HCT116 (cell line): Measurements from ENCODE around the gene CSF1R. TPM values are rescaled to one million over a fixed set of nuclear protein-coding genes. Genes with fewer than 3 reads are reported as not detected.

Experiments used
- ATAC-seq: fragments of 200-7000 bp; cut with Tn5 transposase; 2 replicates; pipeline ENCODE4 v1.9.1; 2020; ENCODE audit warnings: mild to moderate bottlenecking, moderate library complexity
- BruUV-seq: library from RNA; stranded (reverse); fragments of 400-500 nt; replicated peaks from 2 replicates; lab custom pipeline; 2021; lab: Mats Ljungman, UMichigan
- CTCF ChIA-PET: fragments of 300-600 bp; sonication (Branson Sonifier 250); formaldehyde crosslinking; loops from one replicate; lab custom pipeline; 2021; ENCODE audit warnings: antibody characterized with exemption; lab: Charles Lee
- POLR2A ChIA-PET: fragments of 300-600, 350-600 bp; sonication (Branson Sonifier 250); formaldehyde crosslinking; loops from one replicate; lab custom pipeline; 2021; ENCODE audit warnings: antibody characterized with exemption; lab: Charles Lee
- RAD21 ChIA-PET, 2 experiments: fragments of 300-600 bp; sonication (Branson Sonifier 250); formaldehyde crosslinking; loops; one replicate each; lab custom pipeline; 2023; ENCODE audit warnings: low total read pairs in 2 of 2; ENCODE audit not compliant: uncharacterized antibody in 2 of 2, unreplicated experiment in 2 of 2, low non-redundant PET in 1 of 2; lab: Charles Lee
- DNase-seq: peaks from one replicate; pipeline ENCODE4 v3.0.0-alpha.2; 2010; ENCODE audit warnings: low read depth, low spot score
- H2AFZ ChIP-seq: fragments of 200-600 bp; shearing (Covaris generic), sonication (generic); 2 replicates; pipeline ENCODE4 v1.6.1; 2017; ENCODE audit warnings: low read depth, mixed run types, mixed read lengths, antibody characterized with exemption, low read length; ENCODE audit not compliant: poor library complexity, severe bottlenecking
- H3K27ac ChIP-seq: 2 replicates; pipeline ENCODE4 v1.5.1; 2012; ENCODE audit warnings: low read depth, low read length
- H3K27me3 ChIP-seq: fragments of 200-600 bp; sonication (generic); 2 replicates; pipeline ENCODE4 v1.6.1; 2016; ENCODE audit warnings: mixed run types, low read length, mixed read lengths; ENCODE audit not compliant: insufficient read depth
- H3K36me3 ChIP-seq, 2 experiments: fragments of 200-500 bp in 1 of 2; fragments of 200-600 bp in 1 of 2; sonication (Bioruptor generic) in 1 of 2; sonication (generic) in 1 of 2; 2 replicates each; pipeline versions ENCODE4 v1.5.1 to v1.6.1; 2014 to 2016; ENCODE audit warnings: low read length in 2 of 2, inconsistent platforms in 1 of 2, mixed read lengths in 1 of 2, mixed run types in 1 of 2; ENCODE audit not compliant: insufficient read depth in 2 of 2, control insufficient read depth in 1 of 2
- H3K4me1 ChIP-seq, 2 experiments: fragments of 200-600 bp in 1 of 2; sonication (generic) in 1 of 2; 2 replicates each; pipeline versions ENCODE4 v1.5.1 to v1.6.1; 2012 to 2017; ENCODE audit warnings: low read length in 2 of 2, inconsistent platforms in 1 of 2, mild to moderate bottlenecking in 1 of 2, mixed read lengths in 1 of 2, mixed run types in 1 of 2, moderate library complexity in 1 of 2; ENCODE audit not compliant: insufficient read depth in 2 of 2, control insufficient read depth in 1 of 2
- H3K4me2 ChIP-seq: fragments of 200-600 bp; sonication (generic); 2 replicates; pipeline ENCODE4 v1.6.1; 2017; ENCODE audit warnings: mixed run types, low read length, mixed read lengths
- H3K4me3 ChIP-seq, 2 experiments: fragments of 200-600 bp in 1 of 2; sonication (generic) in 1 of 2; replicated peaks in 1 of 2; 2 replicates each; pipeline ENCODE4 v1.5.1; 2011 to 2016; ENCODE audit warnings: low read length in 2 of 2, control low read depth in 1 of 2, low read depth in 1 of 2, mild to moderate bottlenecking in 1 of 2, mixed read lengths in 1 of 2, mixed run types in 1 of 2
- H3K79me2 ChIP-seq: fragments of 200-600 bp; sonication (generic); 2 replicates; pipeline ENCODE4 v1.6.1; 2017; ENCODE audit warnings: mild to moderate bottlenecking, mixed run types, low read length, moderate library complexity, mixed read lengths; ENCODE audit not compliant: insufficient read depth
- H3K9ac ChIP-seq: fragments of 200-600 bp; sonication (generic); 2 replicates; pipeline ENCODE4 v1.6.1; 2016; ENCODE audit warnings: low read length, mixed read lengths
- H3K9me2 ChIP-seq: fragments of 200-600 bp; sonication (generic), shearing (Covaris generic); 2 replicates; pipeline ENCODE4 v1.6.1; 2017; ENCODE audit warnings: mixed run types, mild to moderate bottlenecking, moderate library complexity; ENCODE audit not compliant: insufficient read depth
- H3K9me3 ChIP-seq, 2 experiments: fragments of 200-500 bp in 1 of 2; fragments of 200-600 bp in 1 of 2; sonication (Bioruptor generic) in 1 of 2; sonication (generic) in 1 of 2; 2 replicates each; pipeline ENCODE4 v1.6.1; 2014 to 2017; ENCODE audit warnings: low read length in 2 of 2, mixed read lengths in 2 of 2, inconsistent platforms in 1 of 2, low read depth in 1 of 2, mild to moderate bottlenecking in 1 of 2, mixed run types in 1 of 2, moderate library complexity in 1 of 2; ENCODE audit not compliant: control insufficient read depth in 1 of 2, insufficient read depth in 1 of 2
- H4K20me1 ChIP-seq: fragments of 200-600 bp; sonication (generic), shearing (Covaris generic); 2 replicates; pipeline ENCODE4 v1.6.1; 2017; ENCODE audit warnings: mixed run types, mild to moderate bottlenecking, moderate library complexity; ENCODE audit not compliant: insufficient read depth
- ATF3 ChIP-seq: IDR thresholded peaks from 2 replicates; pipeline ENCODE4 v1.6.1; 2012
- CBX3 ChIP-seq: IDR thresholded peaks from 2 replicates; pipeline ENCODE4 v1.6.1; 2012; ENCODE audit warnings: low read depth
- CEBPB ChIP-seq: IDR thresholded peaks from 2 replicates; pipeline ENCODE4 v1.6.1; 2012; ENCODE audit warnings: low read depth
- EGR1 ChIP-seq: IDR thresholded peaks from 2 replicates; pipeline ENCODE4 v1.6.1; 2012; ENCODE audit warnings: low read depth
- ELF1 ChIP-seq: IDR thresholded peaks from 2 replicates; pipeline ENCODE4 v1.6.1; 2012; ENCODE audit warnings: low read depth, borderline replicate concordance
- EZH2phosphoT487 ChIP-seq: fragments of 200-600 bp; IDR thresholded peaks from 2 replicates; pipeline ENCODE4 v1.6.1; 2018; ENCODE audit warnings: antibody characterized with exemption, borderline replicate concordance
- FOSL1 ChIP-seq: IDR thresholded peaks from 2 replicates; pipeline ENCODE4 v1.6.1; 2012; ENCODE audit warnings: low read depth
- MAX ChIP-seq: IDR thresholded peaks from 2 replicates; pipeline ENCODE4 v1.6.1; 2012
- POLR2A ChIP-seq: IDR thresholded peaks from 2 replicates; pipeline ENCODE4 v1.7.0; 2011; ENCODE audit warnings: borderline replicate concordance; ENCODE audit not compliant: insufficient read depth, insufficient read length; ENCODE audit errors: extremely low read depth
- POLR2AphosphoS5 ChIP-seq: IDR thresholded peaks from 2 replicates; pipeline ENCODE4 v1.6.1; 2011; ENCODE audit warnings: mild to moderate bottlenecking, low read depth, low read length, moderate library complexity
- RAD21 ChIP-seq: IDR thresholded peaks from 2 replicates; pipeline ENCODE4 v1.6.1; 2012; ENCODE audit warnings: low read depth, mild to moderate bottlenecking
- SIN3A ChIP-seq: IDR thresholded peaks from 2 replicates; pipeline ENCODE4 v1.6.1; 2012; ENCODE audit warnings: low read depth
- SP1 ChIP-seq: IDR thresholded peaks from 2 replicates; pipeline ENCODE4 v1.6.1; 2012; ENCODE audit warnings: low read depth
- SRF ChIP-seq: IDR thresholded peaks from 2 replicates; pipeline ENCODE4 v1.6.1; 2012; ENCODE audit warnings: low read depth
- TCF7L2 ChIP-seq: IDR thresholded peaks from 2 replicates; pipeline ENCODE4 v1.7.0; 2011; ENCODE audit warnings: borderline replicate concordance, inconsistent platforms; ENCODE audit not compliant: insufficient read depth, insufficient read length; ENCODE audit errors: extremely low read depth
- YY1 ChIP-seq: IDR thresholded peaks from 2 replicates; pipeline ENCODE4 v1.6.1; 2011; ENCODE audit warnings: low read length, low read depth, moderate library complexity, mild to moderate bottlenecking; ENCODE audit not compliant: insufficient replicate concordance; ENCODE audit errors: extremely low read depth
- ZFX ChIP-seq: fragments of 450-650 bp; IDR thresholded peaks from 2 replicates; pipeline ENCODE4 v1.6.1; 2017
- ZNF274 ChIP-seq: fragments of 200-500 bp; sonication (Bioruptor generic); IDR thresholded peaks from 2 replicates; pipeline ENCODE4 v1.6.1; 2014; ENCODE audit warnings: mild to moderate bottlenecking, low read depth, low read length, inconsistent platforms
- intact Hi-C: fragments of 100-400 bp; cut with micrococcal nuclease; formaldehyde crosslinking; loops from 2 replicates; pipeline ENCODE4 v1.10.0; 2022
- total RNA-seq: library from RNA; stranded (reverse); gene quantifications from one replicate; pipeline ENCODE4 v1.2.1, GENCODE V29; 2021; ENCODE audit not compliant: unreplicated experiment
- TF ChIP-seq, protein P1 (sequence below), 3 experiments: fragments of 200-600 bp in 1 of 3; sonication (generic) in 1 of 3; IDR thresholded peaks in 2 of 3; conservative IDR thresholded peaks in 1 of 3; 2 replicates each; pipeline ENCODE4 v1.5.1; 2012 to 2017; ENCODE audit warnings: low read depth in 2 of 3, low read length in 2 of 3, antibody characterized with exemption in 1 of 3, borderline replicate concordance in 1 of 3, control low read depth in 1 of 3, mild to moderate bottlenecking in 1 of 3, mixed read lengths in 1 of 3, mixed run types in 1 of 3, moderate library complexity in 1 of 3; ENCODE audit not compliant: insufficient read depth in 1 of 3
- TF ChIP-seq, protein P2 (sequence below): IDR thresholded peaks from 2 replicates; pipeline ENCODE4 v1.6.1; 2011; ENCODE audit warnings: mild to moderate bottlenecking, low read length, moderate library complexity; ENCODE audit not compliant: insufficient replicate concordance; ENCODE audit errors: extremely low read depth

Gene CSF1R
- total RNA-seq, 1 experiment from 2014 or later = 0.17 TPM

- POLR2A ChIA-PET = no interaction called here
- CTCF ChIA-PET = no interaction called here
- peaks cover 0 to 18% of the 10 kb centered on the region in 2 experiments; a peak in 1 of 4 replicates for H3K9me3 ChIP-seq
- no peaks in the 10 kb centered on the region for H3K9me2 ChIP-seq
- no peak for ATAC-seq
- H3K9ac ChIP-seq = no peak overlapping the region
- no peak overlapping the region for H3K4me2 ChIP-seq
- H3K36me3 ChIP-seq = peaks cover 52 to 89% of the 10 kb centered on the region in 2 experiments
- H3K27ac ChIP-seq = no peak overlapping the region
- TF ChIP-seq RAD21 = no peak
- TF ChIP-seq, protein P1, sequence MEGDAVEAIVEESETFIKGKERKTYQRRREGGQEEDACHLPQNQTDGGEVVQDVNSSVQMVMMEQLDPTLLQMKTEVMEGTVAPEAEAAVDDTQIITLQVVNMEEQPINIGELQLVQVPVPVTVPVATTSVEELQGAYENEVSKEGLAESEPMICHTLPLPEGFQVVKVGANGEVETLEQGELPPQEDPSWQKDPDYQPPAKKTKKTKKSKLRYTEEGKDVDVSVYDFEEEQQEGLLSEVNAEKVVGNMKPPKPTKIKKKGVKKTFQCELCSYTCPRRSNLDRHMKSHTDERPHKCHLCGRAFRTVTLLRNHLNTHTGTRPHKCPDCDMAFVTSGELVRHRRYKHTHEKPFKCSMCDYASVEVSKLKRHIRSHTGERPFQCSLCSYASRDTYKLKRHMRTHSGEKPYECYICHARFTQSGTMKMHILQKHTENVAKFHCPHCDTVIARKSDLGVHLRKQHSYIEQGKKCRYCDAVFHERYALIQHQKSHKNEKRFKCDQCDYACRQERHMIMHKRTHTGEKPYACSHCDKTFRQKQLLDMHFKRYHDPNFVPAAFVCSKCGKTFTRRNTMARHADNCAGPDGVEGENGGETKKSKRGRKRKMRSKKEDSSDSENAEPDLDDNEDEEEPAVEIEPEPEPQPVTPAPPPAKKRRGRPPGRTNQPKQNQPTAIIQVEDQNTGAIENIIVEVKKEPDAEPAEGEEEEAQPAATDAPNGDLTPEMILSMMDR (IDR thresholded peaks at IDR 0.05 in 2 of 3, conservative IDR thresholded peaks at IDR 0.05 in 1 of 3; ENCODE audit: borderline replicate concordance in 1 of 3, insufficient read depth in 1 of 3, low read depth in 2 of 3, low read length in 2 of 3) = no peak
- no peak for TF ChIP-seq EGR1
- TF ChIP-seq POLR2A = no peak
- no peak for TF ChIP-seq FOSL1
- TF ChIP-seq TCF7L2 = no peak
- TF ChIP-seq CEBPB = no peak
- TF ChIP-seq YY1 = no peak
- TF ChIP-seq SRF = no peak
- no peak for TF ChIP-seq ZFX
- TF ChIP-seq ELF1 = no peak
- TF ChIP-seq, protein P2, sequence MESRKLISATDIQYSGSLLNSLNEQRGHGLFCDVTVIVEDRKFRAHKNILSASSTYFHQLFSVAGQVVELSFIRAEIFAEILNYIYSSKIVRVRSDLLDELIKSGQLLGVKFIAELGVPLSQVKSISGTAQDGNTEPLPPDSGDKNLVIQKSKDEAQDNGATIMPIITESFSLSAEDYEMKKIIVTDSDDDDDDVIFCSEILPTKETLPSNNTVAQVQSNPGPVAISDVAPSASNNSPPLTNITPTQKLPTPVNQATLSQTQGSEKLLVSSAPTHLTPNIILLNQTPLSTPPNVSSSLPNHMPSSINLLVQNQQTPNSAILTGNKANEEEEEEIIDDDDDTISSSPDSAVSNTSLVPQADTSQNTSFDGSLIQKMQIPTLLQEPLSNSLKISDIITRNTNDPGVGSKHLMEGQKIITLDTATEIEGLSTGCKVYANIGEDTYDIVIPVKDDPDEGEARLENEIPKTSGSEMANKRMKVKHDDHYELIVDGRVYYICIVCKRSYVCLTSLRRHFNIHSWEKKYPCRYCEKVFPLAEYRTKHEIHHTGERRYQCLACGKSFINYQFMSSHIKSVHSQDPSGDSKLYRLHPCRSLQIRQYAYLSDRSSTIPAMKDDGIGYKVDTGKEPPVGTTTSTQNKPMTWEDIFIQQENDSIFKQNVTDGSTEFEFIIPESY = no peak
- no peak for TF ChIP-seq ATF3
- TF ChIP-seq ZNF274 = no peak
- no peak for TF ChIP-seq CBX3
- TF ChIP-seq SIN3A = no peak
- no peak for TF ChIP-seq SP1
- TF ChIP-seq POLR2AphosphoS5 = no peak
- TF ChIP-seq MAX = no peak
- TF ChIP-seq EZH2phosphoT487 = no peak
- RAD21 ChIA-PET = no interaction called here
- H3K79me2 ChIP-seq = peaks cover 91% of the 10 kb centered on the region
- peaks cover 0 to 28% of the 10 kb centered on the region in 2 experiments; a peak in 2 of 4 replicates for H3K4me1 ChIP-seq
- H4K20me1 ChIP-seq = no peaks in the 10 kb centered on the region
- no peak overlapping the region for H3K4me3 ChIP-seq
- no peak overlapping the region for H2AFZ ChIP-seq
- intact Hi-C loops = no loop called here
- DNase-seq = no peak
- no peaks in the 10 kb centered on the region for H3K27me3 ChIP-seq
- BruUV-seq = no TSS peak
Measured at GRCh38 chr5:150013931-150014330, 72.4 kb downstream of the CSF1R start.
